Fibroblast of lung (primary cell): ENCODE measurements around the gene NUDCD3. TPM values are rescaled to one million over a fixed set of nuclear protein-coding genes. Genes with fewer than 3 reads are reported as not detected.

Source experiments
- DNase-seq, 2 donors: peaks; one replicate each; pipeline versions ENCODE4 v3.0.0 to v3.0.0-alpha.2; 2010; ENCODE audit warnings: low read depth in 2 of 2
- H2AFZ ChIP-seq: 2 replicates; pipeline ENCODE4 v1.5.1; 2012; ENCODE audit warnings: low read length, control low read depth, inconsistent platforms
- H3K27ac ChIP-seq: 2 replicates; pipeline ENCODE4 v1.5.1; 2011; ENCODE audit warnings: low read length, control low read depth; ENCODE audit not compliant: insufficient read depth
- H3K27me3 ChIP-seq: 2 replicates; pipeline ENCODE4 v1.5.1; 2011; ENCODE audit warnings: mild to moderate bottlenecking, low read length; ENCODE audit not compliant: control insufficient read depth, insufficient read depth
- H3K36me3 ChIP-seq: 2 replicates; pipeline ENCODE4 v1.5.1; 2011; ENCODE audit warnings: low read length; ENCODE audit not compliant: control insufficient read depth, insufficient read depth
- H3K4me1 ChIP-seq: 2 replicates; pipeline ENCODE4 v1.5.1; 2011; ENCODE audit warnings: low read length; ENCODE audit not compliant: control insufficient read depth, insufficient read depth; ENCODE audit errors: extremely low read depth
- H3K4me2 ChIP-seq: 2 replicates; pipeline ENCODE4 v1.5.1; 2011; ENCODE audit warnings: low read length, control low read depth; ENCODE audit not compliant: insufficient read depth; ENCODE audit errors: extremely low read depth
- H3K4me3 ChIP-seq, 4 experiments: fragments of 200-600 bp in 1 of 4; sonication (generic) in 1 of 4; replicated peaks in 1 of 4; 2 replicates each; pipeline ENCODE4 v1.5.1; 2011 to 2016; ENCODE audit warnings: low read length in 4 of 4, low read depth in 3 of 4, mild to moderate bottlenecking in 3 of 4, control low read depth in 2 of 4, inconsistent platforms in 1 of 4, mixed read lengths in 1 of 4; ENCODE audit not compliant: insufficient read depth in 1 of 4; ENCODE audit errors: control extremely low read depth in 1 of 4
- H3K79me2 ChIP-seq: 2 replicates; pipeline ENCODE4 v1.5.1; 2012; ENCODE audit warnings: mild to moderate bottlenecking, low read length, inconsistent platforms; ENCODE audit not compliant: control insufficient read depth, insufficient read depth
- H3K9ac ChIP-seq: 2 replicates; pipeline ENCODE4 v1.5.1; 2011; ENCODE audit warnings: mild to moderate bottlenecking, low read length, control low read depth; ENCODE audit not compliant: insufficient read depth
- H3K9me3 ChIP-seq: 2 replicates; pipeline ENCODE4 v1.5.1; 2012; ENCODE audit warnings: low read depth, low read length; ENCODE audit not compliant: control insufficient read depth, insufficient read depth
- H4K20me1 ChIP-seq: 2 replicates; pipeline ENCODE4 v1.5.1; 2011; ENCODE audit warnings: low read length; ENCODE audit not compliant: control insufficient read depth, insufficient read depth; ENCODE audit errors: extremely low read depth
- CTCF ChIP-seq, 2 donors: IDR thresholded peaks in 1 of 2; conservative IDR thresholded peaks in 1 of 2; 1 replicate in 1 of 2; 2 replicates in 1 of 2; pipeline ENCODE4 v1.5.1; 2011 to 2012; ENCODE audit warnings: low read length in 2 of 2, control low read depth in 1 of 2, inconsistent platforms in 1 of 2, low read depth in 1 of 2, mild to moderate bottlenecking in 1 of 2
- EZH2 ChIP-seq: IDR thresholded peaks from 2 replicates; pipeline ENCODE4 v1.5.1; 2012; ENCODE audit warnings: low read length, control low read depth, mild to moderate bottlenecking; ENCODE audit errors: missing control alignments
- polyA plus RNA-seq, 2 donors: library from polyadenylated mRNA; depleted of rRNA in 1 of 2; stranded (reverse) in 1 of 2; unstranded in 1 of 2; fragments of >200 nt; gene quantifications; 2 replicates each; pipeline ENCODE4 v1.2.1, GENCODE V29; 2011 to 2012; ENCODE audit warnings: missing spikeins in 1 of 2
- total RNA-seq: library from RNA; depleted of rRNA; stranded (reverse); fragments of >200 nt; gene quantifications from 2 replicates; pipeline ENCODE4 v1.2.1, GENCODE V29; 2014

Gene NUDCD3
- total and polyA plus RNA-seq, 2 donors (not counting 1 experiment from before 2014, with no cell fraction given): 51.9 to 68.7 TPM

GRCh38 chr7:44433255-44434022, 57.0 kb downstream of the NUDCD3 start:
- Histone ChIP-seq H2AFZ (no peak overlapping the region), H3K4me1 (no peaks in the 10 kb centered on the region), H3K27ac (no peak overlapping the region), H3K36me3 (peaks cover 2% of the 10 kb centered on the region), H3K27me3 (no peaks in the 10 kb centered on the region), H3K9ac (no peak overlapping the region), H4K20me1 (no peaks in the 10 kb centered on the region), H3K9me3 (no peaks in the 10 kb centered on the region), H3K79me2 (peaks cover 15% of the 10 kb centered on the region), H3K4me2 (no peak overlapping the region), H3K4me3 (no peak overlapping the region)
- TF ChIP-seq EZH2: no peak
- TF ChIP-seq CTCF (conservative IDR thresholded peaks at IDR 0.05 in 1 of 2, IDR thresholded peaks at IDR 0.05 in 1 of 2; ENCODE audit: low read depth in 1 of 2, low read length in 2 of 2): no peak
- DNase-seq: no peak

DNA sequence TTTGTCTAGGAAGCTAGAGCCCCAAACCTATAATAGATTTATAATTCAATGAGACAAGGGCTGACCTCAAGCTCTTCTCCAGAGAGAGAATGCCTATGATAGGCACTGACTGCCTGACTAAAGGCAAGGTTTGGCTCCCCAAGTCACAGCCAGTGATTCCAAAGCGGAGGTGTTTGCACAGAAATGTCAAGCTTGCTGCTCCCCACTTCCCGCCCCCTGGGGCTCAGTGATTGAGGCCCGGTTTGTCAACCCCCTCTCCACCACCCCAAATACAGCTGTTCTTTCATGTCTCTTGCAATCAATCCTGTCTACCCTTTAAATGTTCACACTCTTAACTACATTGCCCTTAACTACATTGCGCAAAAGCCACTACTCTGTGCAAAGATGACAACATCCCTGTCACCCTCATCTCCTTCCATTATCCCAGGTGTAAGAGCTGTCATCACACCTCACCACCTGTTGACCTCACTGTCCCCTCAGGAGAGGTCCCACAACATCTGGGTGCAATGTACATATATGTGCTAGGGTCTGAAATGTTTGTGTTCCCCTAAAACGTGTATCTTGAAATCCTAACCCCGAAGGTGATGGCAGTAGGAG, 58.0 kb downstream of the NUDCD3 start:
- Histone ChIP-seq H4K20me1 (no peaks in the 10 kb centered on the region), H3K27ac (no peak overlapping the region), H3K36me3 (peaks cover 3% of the 10 kb centered on the region), H3K27me3 (no peaks in the 10 kb centered on the region), H3K4me2 (no peak overlapping the region), H3K9me3 (no peaks in the 10 kb centered on the region), H2AFZ (no peak overlapping the region), H3K79me2 (peaks cover 15% of the 10 kb centered on the region), H3K4me3 (no peak overlapping the region), H3K9ac (no peak overlapping the region), H3K4me1 (no peaks in the 10 kb centered on the region)
- no peak for DNase-seq
- TF ChIP-seq EZH2 (no peak), CTCF (conservative IDR thresholded peaks at IDR 0.05 in 1 of 2, IDR thresholded peaks at IDR 0.05 in 1 of 2; ENCODE audit: low read depth in 1 of 2, low read length in 2 of 2) (no peak)

GRCh38 chr7:44431091-44431608, 59.3 kb downstream of the NUDCD3 start:
- H3K79me2 ChIP-seq: peaks cover 15% of the 10 kb centered on the region

More at GRCh38 chr7:44431091-44431608, 59.3 kb downstream of the NUDCD3 start:
- no peaks in the 10 kb centered on the region for H3K27me3 ChIP-seq
- no peak overlapping the region for H3K9ac ChIP-seq
- no peak overlapping the region for H3K4me2 ChIP-seq
- DNase-seq: peak in 1 of 2 donors; percentile 30
- TF ChIP-seq EZH2 (no peak), CTCF (conservative IDR thresholded peaks at IDR 0.05 in 1 of 2, IDR thresholded peaks at IDR 0.05 in 1 of 2; ENCODE audit: low read depth in 1 of 2, low read length in 2 of 2) (no peak)
- H3K27ac ChIP-seq: no peak overlapping the region
- H4K20me1 ChIP-seq: no peaks in the 10 kb centered on the region
- H3K36me3 ChIP-seq: peaks cover 7% of the 10 kb centered on the region
- H3K4me1 ChIP-seq: no peaks in the 10 kb centered on the region
- H3K9me3 ChIP-seq: no peaks in the 10 kb centered on the region
- no peak overlapping the region for H3K4me3 ChIP-seq
- H2AFZ ChIP-seq: no peak overlapping the region
